Midbrain (tissue), 1 donor: ENCODE measurements around the gene ARHGAP45.

Experiments used
- DNase-seq: peaks from one replicate; lab custom pipeline; 2025; lab: John Stamatoyannopoulos, UW

The ARHGAP45 gene

GRCh38 chr19:1072371-1073015 is 5.5 kb downstream of the ARHGAP45 start:
- DNase-seq: no peak

- DNase-seq: no peak
Observed at GRCh38 chr19:1073063-1073955, 6.3 kb downstream of the ARHGAP45 start.

GRCh38 chr19:1073956-1074517 is 7.1 kb downstream of the ARHGAP45 start:
- DNase-seq: no peak

DNA sequence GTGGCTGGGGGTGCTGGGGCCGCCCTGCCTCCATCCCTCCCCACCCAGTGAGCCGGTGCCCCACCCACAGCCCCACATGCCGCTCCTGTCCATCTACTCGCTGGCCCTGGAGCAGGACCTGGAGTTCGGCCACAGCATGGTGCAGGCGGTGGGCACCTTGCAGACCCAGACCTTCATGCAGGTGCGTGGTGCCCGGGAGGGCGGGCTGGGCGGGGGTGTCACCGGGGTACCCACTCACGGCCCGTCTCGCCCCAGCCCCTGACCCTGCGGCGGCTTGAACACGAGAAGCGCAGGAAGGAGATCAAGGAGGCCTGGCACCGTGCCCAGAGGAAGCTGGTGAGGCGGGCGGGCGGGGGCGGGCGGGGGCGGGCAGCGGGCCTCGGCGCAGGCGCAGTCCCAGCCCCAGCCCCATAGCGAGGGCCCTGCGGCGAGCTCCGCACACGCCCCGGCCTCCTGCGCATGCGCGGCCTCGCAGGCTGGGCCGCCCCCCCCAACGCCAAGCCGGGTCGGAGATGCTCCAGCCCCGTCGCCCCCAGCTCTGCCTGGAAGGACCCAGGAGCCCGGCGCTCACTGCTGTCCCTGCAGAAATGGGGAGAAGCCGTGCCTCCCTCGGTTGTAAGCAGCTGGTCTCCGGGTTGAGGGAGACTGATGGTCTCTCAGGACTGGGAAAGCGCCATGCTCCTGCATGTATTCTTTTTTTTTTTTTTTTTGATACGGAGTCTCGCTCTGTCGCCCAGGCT is 7.7 kb downstream of the ARHGAP45 start:
- DNase-seq: no peak

- DNase-seq: no peak
Observed at GRCh38 chr19:1076046-1076386, 9.0 kb downstream of the ARHGAP45 start.

- DNase-seq: peak; percentile 28
Observed at GRCh38 chr19:1076951-1077350, 10.0 kb downstream of the ARHGAP45 start.

DNA sequence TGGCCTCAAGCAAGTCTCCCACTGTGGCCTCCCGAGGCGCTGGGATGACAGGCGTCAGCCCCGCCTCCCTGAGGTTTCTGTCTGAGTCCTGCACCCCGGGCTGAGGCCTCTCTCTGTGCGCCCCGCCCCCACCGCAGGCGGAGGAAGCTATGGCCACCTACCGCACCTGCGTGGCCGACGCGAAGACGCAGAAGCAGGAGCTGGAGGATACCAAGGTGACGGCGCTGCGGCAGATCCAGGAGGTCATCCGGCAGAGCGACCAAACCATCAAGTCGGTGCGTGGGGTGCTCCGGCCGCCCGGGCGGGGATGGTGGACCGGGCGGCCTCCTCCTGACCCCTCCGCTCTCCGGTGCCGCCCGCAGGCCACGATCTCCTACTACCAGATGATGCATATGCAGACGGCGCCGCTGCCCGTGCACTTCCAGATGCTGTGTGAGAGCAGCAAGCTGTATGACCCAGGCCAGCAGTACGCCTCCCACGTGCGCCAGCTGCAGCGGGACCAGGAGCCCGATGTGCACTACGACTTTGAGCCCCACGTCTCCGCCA is 12.7 kb downstream of the ARHGAP45 start:
- DNase-seq: no peak

DNA sequence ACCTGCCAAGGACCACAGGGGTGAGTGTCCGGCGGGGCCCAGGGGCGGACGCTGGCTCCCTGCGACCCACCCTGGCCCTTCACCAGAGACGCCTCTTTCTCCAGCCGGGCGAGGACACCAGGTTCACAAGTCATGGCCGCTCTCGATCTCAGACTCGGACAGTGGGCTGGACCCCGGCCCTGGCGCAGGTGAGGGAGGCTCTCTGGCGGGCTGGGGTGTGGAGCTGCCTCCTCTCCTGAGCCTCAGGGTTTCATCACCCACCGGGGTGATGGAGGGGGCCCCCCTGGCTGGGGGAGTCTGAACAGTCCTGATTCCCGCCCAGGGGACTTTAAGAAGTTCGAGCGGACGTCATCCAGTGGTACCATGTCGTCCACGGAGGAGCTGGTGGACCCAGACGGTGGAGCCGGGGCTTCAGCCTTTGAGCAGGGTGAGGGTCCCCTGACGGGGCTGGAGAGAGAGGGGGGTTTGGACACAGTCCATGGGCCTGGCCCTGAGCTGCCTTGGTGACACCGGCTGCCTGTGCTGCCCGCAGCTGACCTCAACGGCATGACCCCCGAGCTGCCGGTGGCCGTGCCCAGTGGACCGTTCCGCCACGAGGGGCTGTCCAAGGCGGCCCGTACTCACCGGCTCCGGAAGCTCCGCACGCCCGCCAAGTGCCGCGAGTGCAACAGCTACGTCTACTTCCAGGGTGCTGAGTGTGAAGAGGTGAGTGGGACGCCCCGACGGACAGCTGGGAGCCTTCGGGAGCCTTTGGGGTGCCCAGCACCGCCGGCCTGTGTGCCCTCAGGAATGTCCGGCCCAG is 13.6 kb downstream of the ARHGAP45 start:
- DNase-seq: no peak

DNA sequence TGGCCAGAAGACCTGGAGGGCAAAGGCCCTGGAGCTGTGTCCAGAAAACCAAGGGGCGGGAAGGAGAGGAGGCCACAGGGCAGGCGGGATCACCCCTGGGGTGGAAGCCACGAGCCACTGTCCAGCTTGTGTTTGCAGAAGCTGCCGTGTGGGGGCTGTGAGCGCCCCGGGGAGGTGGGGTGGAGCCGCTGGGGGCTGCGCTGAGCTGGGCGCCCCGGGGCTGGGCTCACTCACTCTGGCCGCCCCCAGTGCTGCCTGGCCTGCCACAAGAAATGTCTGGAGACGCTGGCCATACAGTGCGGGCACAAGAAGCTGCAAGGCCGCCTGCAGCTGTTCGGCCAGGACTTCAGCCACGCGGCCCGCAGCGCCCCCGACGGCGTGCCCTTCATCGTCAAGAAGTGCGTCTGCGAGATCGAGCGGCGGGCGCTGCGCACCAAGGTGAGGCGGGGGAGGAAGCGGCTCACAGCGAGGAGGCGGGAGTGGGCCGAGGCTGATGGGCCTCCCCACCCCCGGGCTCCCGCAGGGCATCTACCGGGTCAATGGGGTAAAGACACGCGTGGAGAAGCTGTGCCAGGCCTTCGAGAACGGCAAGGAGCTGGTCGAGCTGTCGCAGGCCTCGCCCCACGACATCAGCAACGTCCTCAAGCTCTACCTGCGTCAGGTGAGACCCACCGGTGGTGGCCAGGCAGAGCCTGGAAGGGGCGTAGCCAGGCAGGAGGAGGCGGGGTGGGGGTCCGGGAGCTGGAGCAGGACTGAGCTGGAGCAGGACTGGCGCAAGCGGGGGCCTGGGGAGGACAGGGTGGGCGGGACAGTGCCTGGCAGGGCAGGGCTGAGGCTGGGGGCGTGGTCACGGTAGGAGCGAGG is 14.6 kb downstream of the ARHGAP45 start:
- DNase-seq: no peak

GRCh38 chr19:1082165-1082927 is 15.4 kb downstream of the ARHGAP45 start:
- no peak for DNase-seq

DNA sequence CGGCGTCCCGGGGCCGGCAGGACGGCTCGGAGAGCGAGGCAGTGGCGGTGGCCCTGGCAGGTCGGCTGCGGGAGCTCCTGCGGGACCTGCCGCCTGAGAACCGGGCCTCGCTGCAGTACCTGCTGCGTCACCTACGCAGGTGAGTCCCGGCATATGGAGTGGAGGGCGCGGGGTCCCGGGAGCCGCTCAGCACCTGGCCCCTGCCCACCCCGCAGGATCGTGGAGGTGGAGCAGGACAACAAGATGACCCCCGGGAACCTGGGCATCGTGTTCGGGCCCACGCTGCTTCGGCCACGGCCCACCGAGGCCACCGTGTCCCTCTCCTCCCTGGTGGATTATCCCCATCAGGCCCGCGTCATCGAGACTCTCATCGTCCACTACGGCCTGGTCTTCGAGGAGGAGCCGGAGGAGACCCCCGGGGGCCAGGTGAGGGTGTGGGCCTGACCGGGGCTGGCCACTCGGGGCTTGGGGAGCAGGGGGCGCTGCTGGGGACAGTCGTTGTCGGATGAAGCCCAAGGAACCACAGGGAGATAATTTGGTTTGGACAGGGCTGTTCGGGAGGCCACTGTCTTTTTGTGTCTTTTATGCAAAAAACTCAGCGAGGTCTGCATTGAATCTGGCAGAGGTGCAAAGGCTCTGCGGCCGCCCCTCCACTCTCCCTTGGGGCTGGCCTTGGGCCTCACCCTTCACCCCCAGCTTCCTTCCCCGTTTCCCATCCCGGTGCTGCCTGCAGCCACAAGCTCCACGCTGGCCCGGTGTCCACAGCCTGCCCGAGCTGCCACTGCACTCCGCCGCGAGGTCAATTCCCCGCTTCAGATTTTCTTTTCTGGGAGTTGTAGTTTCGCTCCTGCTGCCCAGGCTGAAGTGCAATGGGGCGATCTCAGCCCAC is 16.2 kb downstream of the ARHGAP45 start:
- no peak for DNase-seq

DNA sequence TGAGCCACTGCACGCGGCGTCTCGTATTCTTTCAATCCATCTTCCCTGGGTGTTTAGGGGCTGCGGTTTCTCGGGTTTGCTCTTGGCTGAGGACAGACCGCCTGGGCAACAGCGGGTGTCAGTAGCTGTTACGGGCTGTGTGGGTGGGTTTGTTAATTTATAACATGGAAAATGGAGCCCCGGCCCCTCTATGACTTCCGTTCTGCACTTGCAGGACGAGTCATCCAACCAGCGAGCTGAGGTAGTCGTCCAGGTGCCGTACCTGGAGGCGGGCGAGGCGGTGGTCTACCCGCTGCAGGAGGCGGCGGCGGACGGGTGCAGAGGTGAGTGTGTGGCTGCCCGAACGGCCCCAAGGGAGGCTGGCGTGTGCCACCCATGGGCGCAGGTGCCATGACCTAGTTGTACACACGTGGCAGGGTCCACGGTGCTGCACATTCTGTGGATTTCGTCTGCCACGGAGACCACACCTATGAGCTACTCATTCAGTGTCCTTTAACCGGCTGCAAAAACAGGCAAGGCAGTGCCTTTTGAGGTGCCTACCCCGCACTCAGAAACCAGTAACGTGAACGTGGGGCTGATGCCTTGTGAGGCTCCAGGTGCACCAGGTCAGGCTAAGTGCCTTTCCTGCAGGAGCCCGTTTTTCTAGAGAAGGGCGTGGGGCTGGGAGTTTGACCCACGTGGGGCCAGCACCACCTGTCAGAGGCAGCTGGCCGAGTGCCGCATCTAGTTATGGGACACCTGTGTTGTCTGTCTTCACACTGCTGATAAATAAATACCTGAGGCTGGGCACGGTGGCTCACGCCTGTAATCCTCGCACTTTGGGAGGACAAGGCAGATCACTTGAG is 17.3 kb downstream of the ARHGAP45 start:
- DNase-seq: no peak

DNA sequence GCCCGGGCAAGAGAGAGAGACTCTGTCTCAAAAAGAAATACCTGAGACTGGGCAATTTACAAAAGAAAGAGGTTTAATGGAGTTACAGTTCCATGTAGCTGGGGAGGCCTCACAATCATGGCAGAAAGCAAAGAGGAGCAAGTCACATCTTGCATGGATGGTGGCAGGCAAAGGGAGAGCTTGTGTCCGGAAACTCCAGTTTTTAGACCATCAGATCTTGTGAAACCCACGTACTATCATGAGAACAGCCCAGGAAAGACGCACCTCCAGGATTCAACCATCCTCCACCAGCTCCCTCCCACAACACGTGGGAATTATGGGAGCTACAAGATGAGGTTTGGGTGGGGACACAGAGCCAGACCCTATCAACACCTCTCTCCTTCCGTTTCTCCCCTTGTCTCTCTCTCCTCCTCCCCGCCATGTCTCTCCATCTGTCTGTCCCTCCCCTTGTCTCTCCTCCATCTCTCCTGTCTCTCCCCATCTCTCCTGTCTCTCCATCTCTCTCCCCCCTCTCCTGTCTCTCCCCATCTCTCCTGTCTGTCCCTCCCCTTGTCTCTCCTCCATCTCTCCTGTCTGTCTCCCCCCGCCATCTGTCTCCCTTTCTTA is 18.2 kb downstream of the ARHGAP45 start:
- no peak for DNase-seq

DNA sequence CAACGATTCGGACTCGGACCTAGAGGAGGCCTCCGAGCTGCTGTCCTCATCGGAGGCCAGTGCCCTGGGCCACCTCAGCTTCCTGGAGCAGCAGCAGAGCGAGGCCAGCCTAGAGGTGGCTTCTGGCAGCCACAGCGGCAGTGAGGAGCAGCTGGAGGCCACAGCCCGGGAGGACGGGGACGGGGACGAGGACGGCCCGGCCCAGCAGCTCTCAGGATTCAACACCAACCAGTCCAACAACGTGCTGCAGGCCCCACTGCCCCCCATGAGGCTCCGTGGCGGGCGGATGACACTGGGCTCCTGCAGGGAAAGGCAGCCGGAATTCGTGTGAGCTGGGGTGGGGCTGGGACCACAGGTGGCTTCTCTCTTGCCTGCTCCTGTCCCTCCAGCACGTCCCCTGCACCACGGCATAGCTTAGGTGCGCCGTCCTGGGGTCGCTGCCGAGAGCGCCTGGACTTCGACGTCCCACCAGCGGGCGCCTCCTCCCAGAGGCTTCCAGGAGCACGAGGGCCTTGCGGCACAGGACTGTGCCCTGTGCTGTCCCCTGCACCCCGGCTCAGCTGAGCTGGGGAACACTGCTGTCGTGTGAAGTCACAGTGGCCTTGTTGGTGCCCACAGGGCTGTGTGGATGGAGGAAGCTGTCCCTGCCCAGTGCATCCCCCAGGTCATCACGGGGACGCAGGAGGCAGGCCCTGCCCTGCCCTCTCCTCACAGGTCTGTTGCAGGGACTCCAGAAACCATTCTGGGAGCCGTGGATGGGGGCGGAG is 18.9 kb downstream of the ARHGAP45 start:
- DNase-seq: no peak

GRCh38 chr19:1086613-1087012 is 19.6 kb downstream of the ARHGAP45 start:
- DNase-seq: no peak

DNA sequence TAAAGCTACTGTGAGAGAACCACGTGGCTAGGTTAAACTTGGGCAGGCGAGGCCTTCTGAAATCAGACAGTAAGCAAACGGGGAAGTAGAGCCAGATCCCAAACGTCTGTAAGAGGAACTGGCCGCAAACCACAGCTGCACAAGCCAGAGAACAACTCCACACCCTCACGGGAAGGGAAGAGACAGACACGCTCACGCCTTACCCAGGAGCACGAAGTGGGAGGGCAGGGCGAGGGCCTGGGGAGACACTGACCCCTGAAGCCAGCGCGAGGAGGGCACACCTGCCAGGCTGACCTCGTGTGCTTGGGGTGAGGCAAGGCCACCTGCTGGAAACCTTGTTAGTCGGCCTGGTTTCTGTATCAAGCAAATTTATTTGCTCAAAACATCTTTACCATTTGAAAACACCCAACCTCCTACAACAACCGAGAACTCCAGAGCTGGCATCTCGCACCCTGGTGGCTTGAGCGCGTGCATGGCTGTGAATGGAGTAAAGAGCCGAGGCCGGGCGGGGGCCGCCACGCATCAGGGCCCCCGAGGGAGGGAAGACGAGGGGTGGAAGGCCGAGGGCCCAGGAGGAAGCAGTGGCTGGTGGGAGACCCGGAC is 20.9 kb downstream of the ARHGAP45 start:
- DNase-seq: peak; percentile 24
